ENCODE data around the gene ALOX12. TPM values are rescaled to one million over a fixed set of nuclear protein-coding genes. Genes with fewer than 3 reads are reported as not detected.

ALOX12 gene
- polyA plus RNA-seq, 1 donor: 0.79 TPM

- DNase-seq: no peak
Measured at GRCh38 chr17:7002288-7003047, 6.6 kb downstream of the ALOX12 start.

- DNase-seq: no peak
Measured at GRCh38 chr17:7003745-7004144, 7.9 kb downstream of the ALOX12 start.

GRCh38 chr17:7004398-7005253, 8.8 kb downstream of the ALOX12 start:
- DNase-seq: peak; percentile 62

GRCh38 chr17:7005716-7006115, 9.9 kb downstream of the ALOX12 start:
- DNase-seq: no peak

- DNase-seq: no peak
Measured at GRCh38 chr17:7007143-7007542, 11.3 kb downstream of the ALOX12 start.

GRCh38 chr17:7010523-7010922, 14.7 kb downstream of the ALOX12 start:
- DNase-seq: no peak

- DNase-seq: no peak
Measured at GRCh38 chr17:7011415-7011814, 15.6 kb downstream of the ALOX12 start.

- DNase-seq: no peak
Measured at GRCh38 chr17:7011942-7012254, 16.0 kb downstream of the ALOX12 start.

- peak; percentile 96 for DNase-seq
Measured at GRCh38 chr17:7014261-7014994, 18.6 kb downstream of the ALOX12 start.

GRCh38 chr17:7014995-7015958, 19.4 kb downstream of the ALOX12 start:
- DNase-seq: no peak

- DNase-seq: no peak
Measured at GRCh38 chr17:7016418-7016817, 20.6 kb downstream of the ALOX12 start.

- DNase-seq: no peak
Measured at GRCh38 chr17:7016886-7017826, 21.3 kb downstream of the ALOX12 start.

- no peak for DNase-seq
Measured at GRCh38 chr17:7017827-7018200, 22.0 kb downstream of the ALOX12 start.

GRCh38 chr17:7018331-7018964, 22.6 kb downstream of the ALOX12 start:
- no peak for DNase-seq

GRCh38 chr17:7019367-7019766, 23.5 kb downstream of the ALOX12 start:
- DNase-seq: no peak

GRCh38 chr17:7019839-7020519, 24.1 kb downstream of the ALOX12 start:
- peak; percentile 82 for DNase-seq

- no peak for DNase-seq
Measured at GRCh38 chr17:7020894-7021664, 25.2 kb downstream of the ALOX12 start.

GRCh38 chr17:7021993-7022778, 26.3 kb downstream of the ALOX12 start:
- DNase-seq: peak; percentile 77

Data from hindlimb muscle (tissue), 1 donor.